ENCODE results near the gene LYPD1. TPM values are rescaled to one million over a fixed set of nuclear protein-coding genes. Genes with fewer than 3 reads are reported as not detected.

The LYPD1 gene
- total and polyA plus RNA-seq, 3 donors from 2014 or later, result 0.50 to 11.2 (median 1.3) TPM

DNA sequence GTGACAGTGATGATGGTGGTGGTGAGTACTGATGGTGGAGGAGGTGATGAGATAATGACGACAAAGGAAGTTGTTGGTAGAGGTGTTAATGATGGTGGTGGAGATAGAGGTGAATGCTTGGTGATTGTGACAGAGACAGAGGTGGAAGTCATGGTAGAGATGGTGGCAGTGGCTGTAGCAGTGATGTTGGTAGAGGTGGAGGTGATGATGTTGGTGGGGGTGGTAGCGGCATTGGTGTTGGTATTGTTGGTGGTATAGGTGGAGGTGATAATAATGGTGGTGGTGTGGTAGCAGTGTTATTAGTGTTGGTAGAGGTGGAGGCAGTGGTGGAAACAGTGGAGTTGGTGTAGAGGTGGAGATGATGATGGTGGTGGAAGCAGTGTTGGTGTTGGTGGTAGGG, 36.4 kb downstream of the LYPD1 start:
- Histone ChIP-seq H3K27ac (no peak overlapping the region), H3K4me1 (no peaks in the 10 kb centered on the region), H3K9me3 (no peaks in the 10 kb centered on the region), H3K36me3 (ENCODE audit: low read depth, missing control alignments) (no peaks in the 10 kb centered on the region), H3K4me3 (no peak overlapping the region), H3K27me3 (no peaks in the 10 kb centered on the region)
- TF ChIP-seq, protein P1, sequence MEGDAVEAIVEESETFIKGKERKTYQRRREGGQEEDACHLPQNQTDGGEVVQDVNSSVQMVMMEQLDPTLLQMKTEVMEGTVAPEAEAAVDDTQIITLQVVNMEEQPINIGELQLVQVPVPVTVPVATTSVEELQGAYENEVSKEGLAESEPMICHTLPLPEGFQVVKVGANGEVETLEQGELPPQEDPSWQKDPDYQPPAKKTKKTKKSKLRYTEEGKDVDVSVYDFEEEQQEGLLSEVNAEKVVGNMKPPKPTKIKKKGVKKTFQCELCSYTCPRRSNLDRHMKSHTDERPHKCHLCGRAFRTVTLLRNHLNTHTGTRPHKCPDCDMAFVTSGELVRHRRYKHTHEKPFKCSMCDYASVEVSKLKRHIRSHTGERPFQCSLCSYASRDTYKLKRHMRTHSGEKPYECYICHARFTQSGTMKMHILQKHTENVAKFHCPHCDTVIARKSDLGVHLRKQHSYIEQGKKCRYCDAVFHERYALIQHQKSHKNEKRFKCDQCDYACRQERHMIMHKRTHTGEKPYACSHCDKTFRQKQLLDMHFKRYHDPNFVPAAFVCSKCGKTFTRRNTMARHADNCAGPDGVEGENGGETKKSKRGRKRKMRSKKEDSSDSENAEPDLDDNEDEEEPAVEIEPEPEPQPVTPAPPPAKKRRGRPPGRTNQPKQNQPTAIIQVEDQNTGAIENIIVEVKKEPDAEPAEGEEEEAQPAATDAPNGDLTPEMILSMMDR (IDR thresholded peaks at IDR 0.05), result no peak
- no peak for TF ChIP-seq POLR2A (IDR thresholded peaks at IDR 0.05)
- WGBS, 2 donors, result 91 to 92% methylated on average over 2 of the region's 2 CpGs
- no peak for DNase-seq
- intact Hi-C loops (cut with DNase I; ENCODE audit: low total_unique reads), result no loop called here

DNA sequence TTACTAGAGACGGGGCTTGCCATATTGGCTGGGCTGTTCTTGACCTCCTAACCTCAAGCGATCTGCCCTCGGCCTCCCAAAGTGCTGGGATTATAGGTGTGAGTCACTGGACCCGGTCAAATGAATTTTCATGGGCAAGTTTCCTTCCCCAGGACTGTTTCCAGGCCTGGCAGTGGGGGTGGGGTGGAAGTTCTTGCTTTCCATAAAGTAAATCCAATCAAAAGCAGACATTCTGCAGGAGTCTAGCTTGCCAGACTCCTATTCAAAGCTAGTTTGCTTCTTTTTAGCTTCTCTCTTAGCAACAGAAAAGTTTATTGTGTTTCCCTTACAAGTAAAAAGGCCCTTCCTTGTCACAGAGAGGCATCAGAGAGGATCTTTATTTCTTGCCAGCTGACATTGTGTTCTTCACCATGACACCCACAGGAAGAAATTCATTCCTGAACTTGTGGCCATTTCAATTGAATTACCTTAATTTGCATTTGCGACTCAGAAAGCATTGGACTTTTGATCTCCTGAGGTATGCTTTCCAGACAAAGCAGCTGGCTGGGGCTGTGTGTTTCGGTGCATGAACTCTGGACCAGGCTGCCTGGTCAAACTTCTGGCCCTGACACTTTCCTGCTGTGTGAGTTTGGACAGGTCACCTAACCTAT, 37.9 kb downstream of the LYPD1 start:
- intact Hi-C loops (cut with DNase I; ENCODE audit: low total_unique reads), result no loop called here
- Histone ChIP-seq H3K9me3 (no peaks in the 10 kb centered on the region), H3K36me3 (ENCODE audit: low read depth, missing control alignments) (no peaks in the 10 kb centered on the region), H3K4me3 (no peak overlapping the region), H3K27me3 (no peaks in the 10 kb centered on the region), H3K27ac (no peak overlapping the region), H3K4me1 (no peaks in the 10 kb centered on the region)
- WGBS, 2 donors, result 67 to 71% methylated on average over 5 to 6 of the region's 6 CpGs
- DNase-seq, result no peak
- TF ChIP-seq, protein P1 (IDR thresholded peaks at IDR 0.05), result no peak
- no peak for TF ChIP-seq POLR2A (IDR thresholded peaks at IDR 0.05)

DNA sequence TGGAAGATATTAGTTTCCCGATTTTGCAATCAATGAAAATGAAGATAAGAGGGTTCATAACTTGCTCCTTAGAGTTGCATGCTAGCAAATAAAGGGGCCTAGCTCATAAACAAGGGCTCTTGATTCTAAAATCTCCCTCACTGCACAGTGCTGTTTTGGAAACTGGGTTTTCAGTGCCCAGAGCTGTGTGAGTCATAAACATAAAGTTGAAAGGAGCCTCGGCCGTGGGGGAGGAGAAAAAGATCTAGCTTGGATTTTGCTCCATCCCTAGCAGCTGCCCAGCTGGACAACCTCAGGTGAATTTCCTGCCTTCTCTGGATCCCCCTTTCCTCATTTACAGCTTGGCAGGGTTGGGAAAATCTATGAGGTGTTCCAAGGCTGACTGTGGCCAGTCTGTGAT, 42.5 kb downstream of the LYPD1 start:
- no peak overlapping the region for H3K4me3 ChIP-seq
- H3K4me1 ChIP-seq, result no peaks in the 10 kb centered on the region
- DNase-seq, result no peak
- H3K27me3 ChIP-seq, result no peaks in the 10 kb centered on the region
- 80 to 92% methylated on average over 3 of the region's 3 CpGs for WGBS, 2 donors
- intact Hi-C loops (cut with DNase I; ENCODE audit: low total_unique reads), result no loop called here
- H3K36me3 ChIP-seq (ENCODE audit: low read depth, missing control alignments), result no peaks in the 10 kb centered on the region
- no peak overlapping the region for H3K27ac ChIP-seq
- TF ChIP-seq POLR2A (IDR thresholded peaks at IDR 0.05), result no peak
- TF ChIP-seq, protein P1 (IDR thresholded peaks at IDR 0.05), result no peak
- H3K9me3 ChIP-seq, result no peaks in the 10 kb centered on the region

DNA sequence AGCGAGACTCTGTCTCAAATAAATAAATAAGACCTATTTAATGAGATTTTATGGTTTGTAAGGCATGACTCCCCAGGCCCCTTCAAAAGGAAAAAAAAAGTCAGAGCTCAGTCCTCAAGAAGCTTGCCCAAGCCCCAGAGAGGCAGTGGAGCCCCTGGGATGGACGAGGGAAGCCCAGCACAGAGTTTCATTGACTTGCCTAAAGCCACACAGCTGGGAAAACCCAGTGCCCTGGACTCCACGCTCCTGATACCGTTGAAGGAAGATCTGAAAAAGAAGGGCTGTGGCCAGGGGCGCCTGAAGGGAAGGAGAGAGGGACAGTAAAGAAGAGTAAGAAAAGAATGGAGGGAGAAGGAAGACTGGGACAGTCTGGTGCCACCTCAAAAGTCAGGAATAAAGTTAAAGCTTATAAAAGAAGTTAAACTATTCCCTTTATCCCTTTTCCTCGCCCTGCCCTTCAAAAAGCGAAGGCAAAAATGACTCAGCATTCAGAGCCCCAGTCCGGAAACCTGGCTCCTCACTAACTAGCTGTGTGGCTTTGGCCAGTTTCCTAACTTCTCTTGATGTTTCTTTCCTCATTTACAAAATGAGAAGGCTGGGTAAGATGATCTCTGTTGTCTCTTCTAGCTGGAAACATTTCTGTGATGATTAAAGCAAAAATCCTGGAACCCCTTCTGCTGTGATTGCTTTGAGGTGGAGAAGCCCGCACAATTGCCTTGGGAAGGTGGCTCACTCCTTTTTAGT, 46.7 kb downstream of the LYPD1 start:
- WGBS, 2 donors, result 70 to 74% methylated on average over 9 of the region's 9 CpGs
- H3K4me1 ChIP-seq, result no peaks in the 10 kb centered on the region

More for the DNA sequence above, 46.7 kb downstream of the LYPD1 start:
- no peaks in the 10 kb centered on the region for H3K9me3 ChIP-seq
- H3K36me3 ChIP-seq (ENCODE audit: low read depth, missing control alignments), result no peaks in the 10 kb centered on the region
- no peak overlapping the region for H3K4me3 ChIP-seq
- intact Hi-C loops (cut with DNase I; ENCODE audit: low total_unique reads), result no loop called here
- H3K27ac ChIP-seq, result no peak overlapping the region
- TF ChIP-seq, protein P1 (IDR thresholded peaks at IDR 0.05), result no peak
- TF ChIP-seq POLR2A (IDR thresholded peaks at IDR 0.05), result no peak
- no peak for DNase-seq
- H3K27me3 ChIP-seq, result no peaks in the 10 kb centered on the region

Data from testis (tissue), 3 donors.